Kidney capillary endothelial cell (primary cell): ENCODE measurements around the gene CEP131.
A peak's percentile ranks its signal among the peaks of the same experiment; 100 is the strongest.

Experiments
- DNase-seq: peaks from one replicate; pipeline ENCODE4 v3.0.0-alpha.2; 2018; ENCODE audit warnings: low spot score

CEP131 gene

GRCh38 chr17:81222906-81223761 lies at the start of gene CEP131:
CEP131 (minus strand) TSS chr17:81222965; CDS start chr17:81220056, 2,909 bp downstream.
- DNase-seq, result peak; percentile 96

- no peak for DNase-seq
These were observed 48.5 kb upstream of the CEP131 start for GRCh38 chr17:81271226-81271625.

GRCh38 chr17:81270279-81270678 lies 47.5 kb upstream of the CEP131 start:
- DNase-seq, result no peak

GRCh38 chr17:81267390-81268067 lies 44.8 kb upstream of the CEP131 start:
- no peak for DNase-seq

GRCh38 chr17:81265576-81265975 lies 42.8 kb upstream of the CEP131 start:
- no peak for DNase-seq

- no peak for DNase-seq
These were observed 41.9 kb upstream of the CEP131 start for GRCh38 chr17:81264640-81265039.

GRCh38 chr17:81263371-81264181 lies 40.8 kb upstream of the CEP131 start:
- DNase-seq, result no peak

GRCh38 chr17:81261582-81262336 lies 39.0 kb upstream of the CEP131 start:
- no peak for DNase-seq

- DNase-seq, result no peak
These were observed 38.3 kb upstream of the CEP131 start for GRCh38 chr17:81261096-81261495.

- no peak for DNase-seq
These were observed 37.9 kb upstream of the CEP131 start for GRCh38 chr17:81260641-81261040.

- no peak for DNase-seq
These were observed 37.4 kb upstream of the CEP131 start for GRCh38 chr17:81260171-81260570.

GRCh38 chr17:81259058-81259605 lies 36.4 kb upstream of the CEP131 start:
- DNase-seq, result no peak

GRCh38 chr17:81258292-81258691 lies 35.5 kb upstream of the CEP131 start:
- DNase-seq, result no peak

GRCh38 chr17:81257533-81257932 lies 34.8 kb upstream of the CEP131 start:
- DNase-seq, result no peak

- DNase-seq, result no peak
These were observed 33.9 kb upstream of the CEP131 start for GRCh38 chr17:81256616-81257015.

GRCh38 chr17:81254955-81255717 lies 32.4 kb upstream of the CEP131 start:
- peak; percentile 51 for DNase-seq

- DNase-seq, result peak; percentile 42
These were observed 30.8 kb upstream of the CEP131 start for GRCh38 chr17:81253358-81254131.

GRCh38 chr17:81252987-81253329 lies 30.2 kb upstream of the CEP131 start:
- DNase-seq, result no peak

- DNase-seq, result no peak
These were observed 29.7 kb upstream of the CEP131 start for GRCh38 chr17:81252326-81252986.
